ENCODE measurements around the gene MMEL1.
"Not testable (repeated sequence)": the region's sequence is repeated elsewhere in the genome, so short reads cannot be mapped to it uniquely, and the experiment has no call there.

DNA sequence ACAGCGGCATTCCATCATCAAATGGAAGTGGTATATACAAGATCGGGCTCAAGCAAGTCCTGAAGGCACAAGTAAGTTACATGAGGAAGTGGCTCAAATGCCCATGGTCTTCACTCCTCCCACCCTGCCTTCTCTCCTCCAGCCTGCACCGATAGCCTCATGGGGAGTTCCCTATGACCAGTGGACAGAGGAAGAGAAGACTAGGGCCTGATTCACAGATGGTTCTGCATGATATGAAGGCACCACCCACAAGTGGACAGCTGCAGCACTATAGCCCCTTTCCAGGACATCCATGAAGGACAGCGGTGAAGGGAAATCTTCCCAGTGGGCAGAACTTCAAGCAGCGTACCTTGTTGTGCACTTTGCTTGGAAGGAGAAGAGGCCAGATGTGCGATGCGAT lies 7.1 kb downstream of the MMEL1 start:
- not testable (repeated sequence) for TF ChIP-seq TAF1 (IDR thresholded peaks at IDR 0.05; ENCODE audit: low read depth); EZH2 (IDR thresholded peaks at IDR 0.05; ENCODE audit: borderline replicate concordance, insufficient read depth, low read length, poor library complexity, severe bottlenecking); POLR2AphosphoS5 (IDR thresholded peaks at IDR 0.05); MXI1 (conservative IDR thresholded peaks at IDR 0.05; ENCODE audit: poor library complexity, severe bottlenecking); EP300 (conservative IDR thresholded peaks at IDR 0.05; ENCODE audit: poor library complexity, severe bottlenecking)
- TF ChIP-seq, protein P1, sequence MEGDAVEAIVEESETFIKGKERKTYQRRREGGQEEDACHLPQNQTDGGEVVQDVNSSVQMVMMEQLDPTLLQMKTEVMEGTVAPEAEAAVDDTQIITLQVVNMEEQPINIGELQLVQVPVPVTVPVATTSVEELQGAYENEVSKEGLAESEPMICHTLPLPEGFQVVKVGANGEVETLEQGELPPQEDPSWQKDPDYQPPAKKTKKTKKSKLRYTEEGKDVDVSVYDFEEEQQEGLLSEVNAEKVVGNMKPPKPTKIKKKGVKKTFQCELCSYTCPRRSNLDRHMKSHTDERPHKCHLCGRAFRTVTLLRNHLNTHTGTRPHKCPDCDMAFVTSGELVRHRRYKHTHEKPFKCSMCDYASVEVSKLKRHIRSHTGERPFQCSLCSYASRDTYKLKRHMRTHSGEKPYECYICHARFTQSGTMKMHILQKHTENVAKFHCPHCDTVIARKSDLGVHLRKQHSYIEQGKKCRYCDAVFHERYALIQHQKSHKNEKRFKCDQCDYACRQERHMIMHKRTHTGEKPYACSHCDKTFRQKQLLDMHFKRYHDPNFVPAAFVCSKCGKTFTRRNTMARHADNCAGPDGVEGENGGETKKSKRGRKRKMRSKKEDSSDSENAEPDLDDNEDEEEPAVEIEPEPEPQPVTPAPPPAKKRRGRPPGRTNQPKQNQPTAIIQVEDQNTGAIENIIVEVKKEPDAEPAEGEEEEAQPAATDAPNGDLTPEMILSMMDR (IDR thresholded peaks at IDR 0.05; ENCODE audit: poor library complexity, severe bottlenecking), result not testable (repeated sequence)
